Esophagus (tissue), 2 donors: ENCODE results near the gene CNTFR. TPM values are rescaled to one million over a fixed set of nuclear protein-coding genes. Genes with fewer than 3 reads are reported as not detected.
"Not testable (repeated sequence)": the region's sequence is repeated elsewhere in the genome, so short reads cannot be mapped to it uniquely, and the experiment has no call there.

Experiments used
- H3K27ac ChIP-seq, 2 donors: one replicate each; pipeline ENCODE4 v1.5.1; 2013; ENCODE audit warnings: low read depth in 2 of 2, mild to moderate bottlenecking in 2 of 2, inconsistent platforms in 1 of 2, low read length in 1 of 2, moderate library complexity in 1 of 2
- H3K27me3 ChIP-seq, 2 donors: one replicate each; pipeline ENCODE4 v1.6.1; 2013; ENCODE audit warnings: low read length in 2 of 2, control low read depth in 1 of 2, mild to moderate bottlenecking in 1 of 2; ENCODE audit not compliant: insufficient read depth in 2 of 2, control insufficient read depth in 1 of 2
- H3K36me3 ChIP-seq, 2 donors: one replicate each; pipeline ENCODE4 v1.6.1; 2013; ENCODE audit warnings: low read length in 1 of 2; ENCODE audit not compliant: control insufficient read depth in 2 of 2, insufficient read depth in 2 of 2
- H3K4me1 ChIP-seq, 2 donors: one replicate each; pipeline ENCODE4 v1.6.1; 2013; ENCODE audit warnings: low read length in 1 of 2; ENCODE audit not compliant: control insufficient read depth in 2 of 2, insufficient read depth in 2 of 2
- H3K4me3 ChIP-seq, 2 donors: one replicate each; pipeline ENCODE4 v1.5.1; 2013; ENCODE audit warnings: low read length in 2 of 2, mild to moderate bottlenecking in 2 of 2, low read depth in 1 of 2, moderate library complexity in 1 of 2
- H3K9me3 ChIP-seq, 2 donors: one replicate each; pipeline ENCODE4 v1.6.1; 2013; ENCODE audit warnings: mild to moderate bottlenecking in 2 of 2, low read depth in 1 of 2, low read length in 1 of 2, moderate library complexity in 1 of 2; ENCODE audit not compliant: control insufficient read depth in 2 of 2, insufficient read depth in 1 of 2
- WGBS, 2 donors: extraction: QIAGEN DNeasy Blood & Tissue Kit; methylation state at CpG; one replicate each; pipeline ENCODE4 v1.1.7; 2013; 5-methylcytosine and 5-hydroxymethylcytosine counted together
- polyA plus RNA-seq, 2 donors: library from polyadenylated mRNA; stranded (reverse); fragments of 200-250 nt; gene quantifications; one replicate each; pipeline ENCODE4 v1.2.3, GENCODE V29; 2013
- donor health status: healthy with polysubstance abuse.
- donor health status: Bipolar disorder and iron deficiency.

Gene CNTFR
- under 1 TPM; 0.22 to 0.54 TPM for polyA plus RNA-seq

GRCh38 chr9:34589636-34590380 lies at the start of gene CNTFR:
Gene CNTFR (minus strand): TSS chr9:34589724. CDS start chr9:34568981, 20,743 bp downstream.
- Histone ChIP-seq H3K27ac (no peak within 1 kb of the TSS), H3K36me3 (no peaks in the 10 kb centered on the region), H3K27me3 (peaks cover 5 to 13% of the 10 kb centered on the region in 2 donors), H3K4me3 (peak within 1 kb of the TSS; percentile 44), H3K9me3 (no peaks in the 10 kb centered on the region), H3K4me1 (peaks cover 12 to 27% of the 10 kb centered on the region in 2 donors)
- WGBS, 2 donors, result 1 to 2% methylated on average over 85 to 104 of the region's 104 CpGs

- not testable (repeated sequence) for H3K27me3 ChIP-seq, H3K4me3 ChIP-seq, H3K36me3 ChIP-seq, H3K27ac ChIP-seq, H3K9me3 ChIP-seq
- 87 to 90% methylated on average over 8 of the region's 8 CpGs for WGBS, 2 donors
- H3K4me1 ChIP-seq, result peaks cover 2 to 15% of the 10 kb centered on the region in 2 donors
Observed at GRCh38 chr9:34639322-34639721, 49.8 kb upstream of the CNTFR start.

GRCh38 chr9:34638138-34638445 lies 48.6 kb upstream of the CNTFR start:
- H3K4me3 ChIP-seq, result peak overlapping the region; percentile 69 to 81
- peaks cover 0 to 15% of the 10 kb centered on the region in 2 donors for H3K4me1 ChIP-seq
- no peaks in the 10 kb centered on the region for H3K27me3 ChIP-seq
- peak overlapping the region; percentile 57 to 84 for H3K27ac ChIP-seq
- peaks cover 0 to 2% of the 10 kb centered on the region in 2 donors for H3K36me3 ChIP-seq
- 13 to 16% methylated on average over 7 of the region's 7 CpGs for WGBS, 2 donors
- no peaks in the 10 kb centered on the region for H3K9me3 ChIP-seq

- peak within 1 kb of the TSS; percentile 64 to 84 for H3K27ac ChIP-seq
- 0% methylated on average over 67 to 74 of the region's 74 CpGs for WGBS, 2 donors
Observed at GRCh38 chr9:34637356-34638137, 48.0 kb upstream of the CNTFR start, which contains the start of gene SIGMAR1. Gene SIGMAR1 (minus strand): TSS chr9:34637787. CDS start chr9:34637697, 90 bp downstream.

GRCh38 chr9:34636791-34637355 lies 47.3 kb upstream of the CNTFR start:
- Histone ChIP-seq H3K9me3 (no peaks in the 10 kb centered on the region), H3K27me3 (no peaks in the 10 kb centered on the region), H3K4me1 (peaks cover 0 to 15% of the 10 kb centered on the region in 2 donors), H3K27ac (peak overlapping the region; percentile 64 to 84), H3K4me3 (peak overlapping the region; percentile 69 to 81), H3K36me3 (peaks cover 0 to 2% of the 10 kb centered on the region in 2 donors)
- WGBS, 2 donors, result 6 to 7% methylated on average over 23 of the region's 23 CpGs

More at GRCh38 chr9:34637356-34638137, 48.0 kb upstream of the CNTFR start, which contains the start of gene SIGMAR1:
- no peaks in the 10 kb centered on the region for H3K27me3 ChIP-seq
- H3K9me3 ChIP-seq, result no peaks in the 10 kb centered on the region
- H3K4me1 ChIP-seq, result peaks cover 0 to 15% of the 10 kb centered on the region in 2 donors
- peak within 1 kb of the TSS; percentile 69 to 81 for H3K4me3 ChIP-seq
- H3K36me3 ChIP-seq, result peaks cover 0 to 2% of the 10 kb centered on the region in 2 donors

- Histone ChIP-seq H3K9me3 (no peaks in the 10 kb centered on the region), H3K36me3 (peaks cover 0 to 2% of the 10 kb centered on the region in 2 donors), H3K27me3 (no peaks in the 10 kb centered on the region), H3K4me3 (no peak overlapping the region), H3K27ac (no peak overlapping the region), H3K4me1 (peaks cover 0 to 15% of the 10 kb centered on the region in 2 donors)
- WGBS, 2 donors, result 90 to 93% methylated on average over 14 of the region's 14 CpGs
Observed at GRCh38 chr9:34635556-34635955, 46.0 kb upstream of the CNTFR start.

- H3K4me3 ChIP-seq, result no peak overlapping the region
- peaks cover 0 to 2% of the 10 kb centered on the region in 2 donors for H3K36me3 ChIP-seq
- H3K27me3 ChIP-seq, result no peaks in the 10 kb centered on the region
- H3K27ac ChIP-seq, result no peak overlapping the region
- peaks cover 0 to 15% of the 10 kb centered on the region in 2 donors for H3K4me1 ChIP-seq
- WGBS, 2 donors, result 77 to 80% methylated on average over 3 of the region's 3 CpGs
- no peaks in the 10 kb centered on the region for H3K9me3 ChIP-seq
Observed at GRCh38 chr9:34634551-34635248, 45.2 kb upstream of the CNTFR start.

- Histone ChIP-seq H3K36me3 (peaks cover 0 to 2% of the 10 kb centered on the region in 2 donors), H3K27ac (no peak overlapping the region), H3K9me3 (no peaks in the 10 kb centered on the region), H3K27me3 (peaks cover 0 to 4% of the 10 kb centered on the region in 2 donors), H3K4me1 (peaks cover 0 to 19% of the 10 kb centered on the region in 2 donors), H3K4me3 (no peak overlapping the region)
- 16 to 22% methylated on average over 3 of the region's 3 CpGs for WGBS, 2 donors
Observed at GRCh38 chr9:34633851-34634550, 44.5 kb upstream of the CNTFR start.
